HEK293T (cell line): ENCODE measurements around the gene TAF1B.
A peak's percentile ranks its signal among the peaks of the same experiment; 100 is the strongest.

Experiments
- CTCF ChIA-PET: fragments of 350-600 bp; formaldehyde crosslinking; extraction: SDS; loops from one replicate; lab custom pipeline; 2021; ENCODE audit warnings: antibody characterized with exemption, inconsistent platforms; lab: Yijun Ruan, JAX
- POLR2A ChIA-PET: fragments of 350-600 bp; formaldehyde crosslinking; extraction: SDS; loops from one replicate; lab custom pipeline; 2020; ENCODE audit warnings: antibody characterized with exemption, inconsistent platforms; lab: Yijun Ruan, JAX
- DNase-seq: peaks from one replicate; pipeline ENCODE4 v3.0.0; 2012; ENCODE audit warnings: mixed read lengths; ENCODE audit errors: extremely low spot score
- ARNT ChIP-seq: fragments of 450-650 bp; IDR thresholded peaks from 2 replicates; pipeline ENCODE4 v1.6.1; 2017; ENCODE audit warnings: mild to moderate bottlenecking
- BHLHE40 ChIP-seq: fragments of 450-650 bp; IDR thresholded peaks from 2 replicates; pipeline ENCODE4 v1.6.1; 2016; ENCODE audit warnings: mild to moderate bottlenecking, moderate library complexity, borderline replicate concordance
- CTBP1 ChIP-seq: fragments of 450-650 bp; IDR thresholded peaks from 2 replicates; pipeline ENCODE4 v1.6.1; 2016; ENCODE audit warnings: borderline replicate concordance
- ELF4 ChIP-seq: fragments of 450-650 bp; IDR thresholded peaks from 2 replicates; pipeline ENCODE4 v1.6.1; 2017; ENCODE audit warnings: antibody characterized with exemption
- FOXA1 ChIP-seq: fragments of 450-650 bp; IDR thresholded peaks from 2 replicates; pipeline ENCODE4 v1.6.1; 2016; ENCODE audit warnings: mild to moderate bottlenecking
- FOXK2 ChIP-seq: fragments of 450-650 bp; IDR thresholded peaks from 2 replicates; pipeline ENCODE4 v1.6.1; 2016; ENCODE audit warnings: mild to moderate bottlenecking
- FOXM1 ChIP-seq: fragments of 450-650 bp; IDR thresholded peaks from 2 replicates; pipeline ENCODE4 v1.6.1; 2017; ENCODE audit warnings: mild to moderate bottlenecking, borderline replicate concordance
- HDGF ChIP-seq: fragments of 450-650 bp; IDR thresholded peaks from 2 replicates; pipeline ENCODE4 v1.6.1; 2017; ENCODE audit warnings: antibody characterized with exemption, borderline replicate concordance
- L3MBTL2 ChIP-seq: fragments of 450-650 bp; conservative IDR thresholded peaks from 2 replicates; pipeline ENCODE4 v1.6.1; 2016; ENCODE audit warnings: mild to moderate bottlenecking
- LEF1 ChIP-seq: fragments of 450-650 bp; IDR thresholded peaks from 2 replicates; pipeline ENCODE4 v1.6.1; 2017; ENCODE audit warnings: mild to moderate bottlenecking, borderline replicate concordance
- NFRKB ChIP-seq: fragments of 450-650 bp; IDR thresholded peaks from 2 replicates; pipeline ENCODE4 v1.6.1; 2016; ENCODE audit warnings: mild to moderate bottlenecking, moderate library complexity
- SP1 ChIP-seq: fragments of 450-650 bp; IDR thresholded peaks from 2 replicates; pipeline ENCODE4 v1.6.1; 2017
- SUZ12 ChIP-seq: fragments of 450-650 bp; IDR thresholded peaks from 2 replicates; pipeline ENCODE4 v1.6.1; 2016; ENCODE audit warnings: mild to moderate bottlenecking
- TARDBP ChIP-seq: fragments of 450-650 bp; IDR thresholded peaks from 2 replicates; pipeline ENCODE4 v1.6.1; 2016
- ZNF384 ChIP-seq: fragments of 450-650 bp; IDR thresholded peaks from 2 replicates; pipeline ENCODE4 v1.6.1; 2016
- TF ChIP-seq, protein P1 (sequence below): fragments of 450-650 bp; IDR thresholded peaks from 2 replicates; pipeline ENCODE4 v1.6.1; 2016

TAF1B gene

DNA sequence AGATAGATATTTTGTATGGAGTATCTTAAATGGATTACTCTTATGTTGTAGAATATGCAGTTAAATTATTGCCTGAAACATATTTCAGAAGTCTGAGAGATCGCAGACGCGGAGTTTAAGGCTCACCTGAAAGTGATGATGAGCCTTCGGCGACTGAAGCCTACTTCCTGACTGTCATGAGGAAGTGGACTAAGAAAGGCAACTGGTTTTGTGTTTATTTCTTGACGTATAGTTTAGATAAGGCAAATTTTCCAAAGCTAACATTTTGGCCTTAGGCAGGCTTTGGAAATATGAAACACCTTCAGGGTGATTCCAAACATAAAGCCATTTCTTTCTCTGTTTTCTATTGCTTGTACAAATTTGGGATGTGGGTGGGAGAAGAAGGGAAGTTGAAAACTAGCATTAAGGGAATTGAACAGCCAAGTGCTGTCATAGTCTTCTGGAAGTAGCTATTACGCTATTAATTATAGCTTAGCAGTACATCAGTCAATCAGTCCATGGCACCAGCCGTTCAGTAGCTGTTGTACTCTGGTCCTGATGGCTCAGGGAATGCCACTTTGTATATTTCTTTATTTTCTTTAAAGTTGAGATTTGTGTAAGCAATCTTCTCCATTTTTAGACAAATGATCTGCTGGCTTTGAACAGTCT lies 109.7 kb downstream of the TAF1B start:
- CTCF ChIA-PET = no interaction called here
- no peak for DNase-seq
- no peak for TF ChIP-seq ELF4
- TF ChIP-seq, protein P1, sequence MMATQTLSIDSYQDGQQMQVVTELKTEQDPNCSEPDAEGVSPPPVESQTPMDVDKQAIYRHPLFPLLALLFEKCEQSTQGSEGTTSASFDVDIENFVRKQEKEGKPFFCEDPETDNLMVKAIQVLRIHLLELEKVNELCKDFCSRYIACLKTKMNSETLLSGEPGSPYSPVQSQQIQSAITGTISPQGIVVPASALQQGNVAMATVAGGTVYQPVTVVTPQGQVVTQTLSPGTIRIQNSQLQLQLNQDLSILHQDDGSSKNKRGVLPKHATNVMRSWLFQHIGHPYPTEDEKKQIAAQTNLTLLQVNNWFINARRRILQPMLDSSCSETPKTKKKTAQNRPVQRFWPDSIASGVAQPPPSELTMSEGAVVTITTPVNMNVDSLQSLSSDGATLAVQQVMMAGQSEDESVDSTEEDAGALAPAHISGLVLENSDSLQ = peak; percentile 50
- POLR2A ChIA-PET = no interaction called here

DNA sequence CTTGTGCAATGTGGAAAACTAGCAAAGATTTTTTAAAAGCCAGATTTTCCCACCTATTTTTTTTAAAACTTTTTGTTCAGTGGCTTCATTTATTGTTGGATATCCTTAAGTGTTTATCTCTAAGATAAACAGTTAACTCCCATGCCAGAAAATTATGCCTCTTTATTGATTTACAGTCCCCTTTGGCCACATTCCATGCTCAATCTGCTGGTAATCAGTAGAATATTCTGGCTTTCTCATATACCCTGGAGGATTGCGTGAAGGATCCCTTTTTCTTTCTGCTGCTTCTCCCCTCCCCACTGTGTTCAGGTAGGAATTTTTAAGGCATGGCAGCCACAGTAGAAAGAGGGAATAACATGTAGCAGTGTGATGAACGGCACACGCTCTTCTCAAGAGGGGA lies 110.9 kb downstream of the TAF1B start:
- no peak for DNase-seq
- no peak for TF ChIP-seq LEF1
- TF ChIP-seq, protein P1 = no peak
- no peak for TF ChIP-seq FOXM1
- no peak for TF ChIP-seq SP1
- TF ChIP-seq L3MBTL2 = no peak
- no peak for TF ChIP-seq HDGF
- no peak for TF ChIP-seq ZNF384
- no peak for TF ChIP-seq FOXA1
- no peak for TF ChIP-seq CTBP1
- TF ChIP-seq ARNT = no peak
- no peak for TF ChIP-seq FOXK2
- no peak for TF ChIP-seq TARDBP
- no peak for TF ChIP-seq SUZ12
- no peak for TF ChIP-seq ELF4
- TF ChIP-seq NFRKB = no peak
- no peak for TF ChIP-seq BHLHE40
- POLR2A ChIA-PET = no interaction called here
- CTCF ChIA-PET = no interaction called here

DNA sequence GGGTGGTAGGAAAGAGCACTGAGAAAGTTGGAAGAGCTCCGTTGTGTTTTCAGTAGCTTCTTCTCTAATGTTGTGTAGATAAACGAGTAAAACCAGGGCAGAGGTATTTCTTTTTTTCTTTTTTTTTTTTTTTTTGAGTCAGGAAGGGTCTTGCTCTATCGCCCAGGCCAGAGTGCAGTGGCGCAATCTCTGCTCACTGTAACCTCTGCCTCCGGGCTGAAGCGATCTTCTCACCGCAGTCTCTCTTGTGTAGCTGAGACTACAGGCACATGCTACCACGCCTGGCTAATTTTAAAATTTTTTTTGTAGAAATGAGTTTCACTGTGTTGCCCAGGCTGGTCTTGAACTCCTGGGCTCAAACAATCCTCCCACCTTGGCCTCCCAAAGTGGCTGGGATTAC lies 114.8 kb downstream of the TAF1B start:
- ChIA-PET CTCF (interaction anchor here (0.6 to 1.0 kb wide), 2 partner anchors 12 to 27 kb away, joined by 4 to 6 read pairs; no protein-coding TSS in a partner anchor), POLR2A (no interaction called here)

DNA sequence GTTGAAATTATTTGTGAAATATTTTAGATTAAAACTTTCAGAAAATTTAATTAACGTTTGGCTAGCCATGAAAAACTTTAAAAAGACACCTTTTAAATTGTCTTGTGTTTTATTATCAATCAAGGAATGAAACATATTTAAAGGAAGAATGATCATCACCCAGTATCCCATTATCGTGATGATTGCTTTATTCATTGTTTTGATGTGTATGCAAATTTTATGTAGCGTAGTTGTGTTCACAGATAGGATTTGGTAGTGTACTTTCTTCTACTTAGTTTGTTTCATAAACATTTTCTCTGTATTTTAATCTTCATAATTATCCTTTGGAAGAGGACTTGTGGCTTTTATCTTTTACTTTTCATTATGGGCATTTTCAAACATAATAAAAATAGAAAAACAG lies 116.0 kb downstream of the TAF1B start:
- CTCF ChIA-PET = no interaction called here
- POLR2A ChIA-PET = no interaction called here
- TF ChIP-seq BHLHE40 = no peak
- no peak for DNase-seq

More for the DNA sequence above, 114.8 kb downstream of the TAF1B start:
- no peak for DNase-seq
- no peak for TF ChIP-seq LEF1
- no peak for TF ChIP-seq CTBP1
- TF ChIP-seq SP1 = no peak
- TF ChIP-seq TARDBP = no peak
- no peak for TF ChIP-seq ZNF384
- TF ChIP-seq, protein P1 = no peak
- no peak for TF ChIP-seq SUZ12
- no peak for TF ChIP-seq HDGF
- no peak for TF ChIP-seq FOXA1
- TF ChIP-seq L3MBTL2 = no peak
- no peak for TF ChIP-seq NFRKB
- TF ChIP-seq ARNT = no peak
- TF ChIP-seq ELF4 = no peak
- no peak for TF ChIP-seq FOXK2

DNA sequence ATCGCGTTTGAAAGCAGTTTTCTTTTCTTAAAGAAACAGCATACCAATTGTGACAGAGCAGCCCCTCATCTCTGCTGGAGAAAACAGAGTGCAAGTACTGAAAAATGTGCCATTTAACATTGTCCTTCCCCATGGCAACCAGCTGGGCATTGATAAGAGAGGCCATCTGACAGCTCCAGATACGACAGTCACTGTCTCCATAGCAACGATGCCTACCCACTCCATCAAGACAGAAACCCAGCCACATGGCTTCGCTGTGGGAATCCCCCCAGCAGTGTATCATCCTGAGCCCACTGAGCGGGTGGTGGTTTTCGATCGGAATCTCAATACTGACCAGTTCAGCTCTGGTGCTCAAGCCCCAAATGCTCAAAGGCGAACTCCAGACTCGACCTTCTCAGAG lies 117.7 kb downstream of the TAF1B start:
- ChIA-PET CTCF (interaction anchor here (0.7 kb wide), 1 partner anchor 21 kb away, joined by 3 read pairs; no protein-coding TSS in a partner anchor), POLR2A (interaction anchor here (0.7 kb wide), 1 partner anchor 118 kb away, joined by 3 read pairs; the partner anchor contains the start of gene TAF1B)
- TF ChIP-seq, protein P1 = no peak
- TF ChIP-seq ELF4 = no peak
- no peak for TF ChIP-seq FOXK2
- no peak for TF ChIP-seq L3MBTL2
- TF ChIP-seq ARNT = no peak
- no peak for TF ChIP-seq SP1
- DNase-seq = no peak

DNA sequence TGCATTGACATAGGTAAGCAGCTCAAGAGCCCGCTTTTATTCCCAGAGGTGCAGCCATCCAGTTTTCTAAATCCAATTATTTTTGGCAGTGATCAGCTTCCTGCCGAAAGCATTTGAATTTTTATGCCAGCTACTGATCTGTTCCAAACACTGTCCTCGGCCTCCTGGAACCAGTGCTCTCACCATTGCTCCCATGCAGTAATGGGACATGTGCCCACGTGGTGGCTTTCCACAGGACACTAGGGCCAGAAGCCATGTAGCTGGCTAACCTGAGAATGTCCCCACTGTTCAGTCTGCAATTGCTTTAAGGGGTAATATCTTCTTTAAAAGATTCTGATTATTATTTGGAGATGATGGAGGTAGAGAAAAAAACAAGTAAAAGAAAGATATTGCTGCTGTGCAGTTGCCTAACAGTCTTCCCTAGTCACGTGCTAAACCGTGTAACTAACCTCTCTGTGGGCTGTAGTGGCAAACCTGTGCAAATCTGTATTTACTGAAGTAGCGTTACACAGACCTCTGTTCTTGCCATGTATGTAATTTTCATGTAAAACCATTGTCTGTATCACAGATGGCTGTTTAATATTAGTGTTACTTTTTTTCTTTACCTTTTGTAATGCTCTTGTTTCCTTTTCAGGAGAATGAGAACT lies 121.2 kb downstream of the TAF1B start:
- DNase-seq = no peak
- TF ChIP-seq NFRKB (no peak), ELF4 (no peak), FOXK2 (no peak), LEF1 (no peak), BHLHE40 (no peak), ZNF384 (no peak), SUZ12 (no peak), HDGF (no peak), CTBP1 (no peak), SP1 (no peak), ARNT (no peak), L3MBTL2 (no peak), FOXM1 (no peak), FOXA1 (no peak), TARDBP (no peak)
- TF ChIP-seq, protein P1 = no peak
- CTCF ChIA-PET = interaction anchor here (1.0 kb wide), 1 partner anchor 20 kb away, joined by 4 read pairs; no protein-coding TSS in a partner anchor
- POLR2A ChIA-PET = no interaction called here
